SKM-1 treated with dmso at 0.1 percent for 144 hours (cell line): ENCODE results near the gene SRL.
"Not testable (repeated sequence)": the region's sequence is repeated elsewhere in the genome, so short reads cannot be mapped to it uniquely, and the experiment has no call there.

ENCODE experiments used
- DNase-seq: peaks from one replicate; lab custom pipeline; 2025; ENCODE audit not compliant: unreplicated experiment; lab: John Stamatoyannopoulos, UW

SRL gene

GRCh38 chr16:4169415-4169814 lies 72.5 kb downstream of the SRL start:
- no peak for DNase-seq

GRCh38 chr16:4166821-4167220 lies 75.1 kb downstream of the SRL start:
- DNase-seq, result no peak

GRCh38 chr16:4160658-4161430 lies 81.0 kb downstream of the SRL start:
- no peak for DNase-seq

GRCh38 chr16:4159726-4160125 lies 82.2 kb downstream of the SRL start:
- no peak for DNase-seq

- no peak for DNase-seq
Measured at GRCh38 chr16:4158143-4159093, 83.5 kb downstream of the SRL start.

GRCh38 chr16:4157376-4157825 lies 84.5 kb downstream of the SRL start:
- DNase-seq, result no peak

- DNase-seq, result not testable (repeated sequence)
Measured at GRCh38 chr16:4156503-4156902, 85.4 kb downstream of the SRL start.

- not testable (repeated sequence) for DNase-seq
Measured at GRCh38 chr16:4153364-4153763, 88.5 kb downstream of the SRL start.

GRCh38 chr16:4152267-4152666 lies 89.6 kb downstream of the SRL start:
- no peak for DNase-seq

- no peak for DNase-seq
Measured at GRCh38 chr16:4147236-4147635, 94.6 kb downstream of the SRL start.

- DNase-seq, result peak; percentile 28
Measured at GRCh38 chr16:4142268-4142667, 99.6 kb downstream of the SRL start.

GRCh38 chr16:4141604-4142003 lies 100.3 kb downstream of the SRL start:
- DNase-seq, result no peak

- peak; percentile 27 for DNase-seq
Measured at GRCh38 chr16:4140652-4141051, 101.2 kb downstream of the SRL start.

- no peak for DNase-seq
Measured at GRCh38 chr16:4139968-4140367, 101.9 kb downstream of the SRL start.
